KG1 (cell line): ENCODE measurements around the gene UBASH3B.

Source experiments
- DNase-seq: peaks from one replicate; lab custom pipeline; 2025; lab: John Stamatoyannopoulos, UW

The UBASH3B gene

GRCh38 chr11:122755409-122755808 lies 99.9 kb downstream of the UBASH3B start:
- no peak for DNase-seq

DNA sequence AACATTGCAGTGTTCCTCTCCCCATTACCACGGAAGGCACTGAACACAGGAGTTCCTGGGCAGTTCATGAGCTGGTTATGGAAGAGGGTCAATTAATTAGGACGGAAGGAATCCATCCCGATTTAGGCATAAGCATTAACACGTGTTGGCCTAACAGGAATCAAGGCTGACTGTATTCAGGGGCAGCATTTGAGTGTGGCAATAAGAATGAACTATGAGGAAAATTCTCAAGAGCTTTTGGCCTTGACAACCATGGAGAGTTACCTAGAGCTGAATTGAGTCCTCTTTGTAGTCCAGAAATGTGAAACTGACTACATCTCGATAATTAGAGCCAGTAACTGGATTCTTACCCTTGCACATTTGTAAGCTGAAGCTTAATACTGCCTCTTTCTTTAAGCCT lies 100.4 kb downstream of the UBASH3B start:
- DNase-seq: no peak

DNA sequence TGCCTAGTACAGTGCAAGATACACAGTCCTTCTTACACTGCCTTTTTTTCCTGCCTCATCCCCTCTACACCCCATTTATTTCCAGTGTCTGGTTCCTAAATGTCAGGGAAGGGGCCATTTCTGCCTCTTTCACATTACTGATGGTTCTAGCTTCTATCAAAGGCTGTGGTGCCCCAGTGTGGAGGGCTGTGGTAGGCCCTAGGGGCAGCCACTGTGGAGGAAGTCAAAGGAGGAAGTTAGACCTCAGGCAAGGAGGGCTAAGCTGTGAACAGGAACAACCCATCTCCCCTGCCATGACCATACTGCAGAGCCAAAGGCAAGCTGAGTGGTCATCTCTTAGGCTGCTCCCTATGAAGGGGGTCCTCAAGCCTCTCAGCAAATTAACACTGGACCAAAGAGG lies 100.9 kb downstream of the UBASH3B start:
- peak; percentile 77 for DNase-seq

DNA sequence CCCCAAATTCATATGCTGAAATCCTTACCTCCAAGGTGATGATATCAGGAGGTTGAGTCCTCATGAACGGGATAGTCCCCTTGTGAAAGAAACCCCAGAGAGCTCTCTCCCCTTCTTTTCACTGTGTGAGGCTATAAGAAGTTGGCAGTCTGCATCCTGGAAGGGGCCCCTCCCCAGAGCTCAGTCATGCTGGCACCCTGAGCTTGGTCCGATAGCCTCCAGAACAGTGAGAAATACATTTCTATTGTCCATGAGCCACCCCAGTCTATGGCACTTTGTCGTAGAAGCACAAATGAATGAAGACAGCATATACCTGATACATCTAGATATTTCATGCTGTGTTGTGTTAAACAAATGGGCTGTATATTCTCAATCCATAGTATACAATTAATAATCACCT lies 101.7 kb downstream of the UBASH3B start:
- no peak for DNase-seq

DNA sequence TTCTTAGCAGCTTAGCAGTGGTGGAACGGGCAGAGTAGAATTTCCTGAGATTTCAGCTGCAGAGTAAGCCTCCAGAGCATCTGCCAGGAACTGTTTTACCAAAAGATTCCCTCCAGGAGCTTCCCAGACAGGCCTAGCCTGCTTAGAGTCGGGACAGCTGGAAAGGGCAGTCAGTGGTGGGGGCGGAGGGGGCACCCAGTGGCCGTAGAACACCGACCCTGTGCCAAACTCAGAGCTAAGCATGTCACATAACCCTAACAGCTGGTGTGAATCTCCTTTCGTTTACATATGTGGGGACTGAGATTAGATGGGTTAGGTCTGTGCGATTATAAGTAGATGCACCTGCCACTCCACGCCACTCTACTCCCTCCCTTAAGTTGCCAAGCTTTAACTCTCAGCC lies 102.8 kb downstream of the UBASH3B start:
- no peak for DNase-seq

DNA sequence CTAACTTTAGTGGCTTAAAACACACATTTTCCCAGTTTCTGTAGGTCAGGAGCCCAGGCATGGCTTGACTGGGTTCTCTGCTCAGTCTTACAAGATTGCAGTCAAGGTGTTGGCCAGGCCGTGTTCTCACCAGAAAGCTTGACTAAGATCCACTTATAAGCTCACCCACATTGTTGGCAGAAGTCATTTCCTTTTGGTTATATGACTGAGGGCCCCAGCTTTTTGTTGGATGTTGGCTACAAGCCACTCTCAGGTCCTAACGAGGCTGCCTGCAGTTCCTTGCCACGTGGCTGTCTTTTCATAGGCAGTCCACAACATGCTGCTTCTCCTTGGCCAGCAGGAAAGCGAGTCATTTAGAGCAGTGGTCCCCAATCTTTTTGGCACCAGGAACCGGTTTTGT lies 103.5 kb downstream of the UBASH3B start:
- peak; percentile 46 for DNase-seq

- DNase-seq: no peak
Measured at GRCh38 chr11:122763108-122763507, 107.6 kb downstream of the UBASH3B start.

DNA sequence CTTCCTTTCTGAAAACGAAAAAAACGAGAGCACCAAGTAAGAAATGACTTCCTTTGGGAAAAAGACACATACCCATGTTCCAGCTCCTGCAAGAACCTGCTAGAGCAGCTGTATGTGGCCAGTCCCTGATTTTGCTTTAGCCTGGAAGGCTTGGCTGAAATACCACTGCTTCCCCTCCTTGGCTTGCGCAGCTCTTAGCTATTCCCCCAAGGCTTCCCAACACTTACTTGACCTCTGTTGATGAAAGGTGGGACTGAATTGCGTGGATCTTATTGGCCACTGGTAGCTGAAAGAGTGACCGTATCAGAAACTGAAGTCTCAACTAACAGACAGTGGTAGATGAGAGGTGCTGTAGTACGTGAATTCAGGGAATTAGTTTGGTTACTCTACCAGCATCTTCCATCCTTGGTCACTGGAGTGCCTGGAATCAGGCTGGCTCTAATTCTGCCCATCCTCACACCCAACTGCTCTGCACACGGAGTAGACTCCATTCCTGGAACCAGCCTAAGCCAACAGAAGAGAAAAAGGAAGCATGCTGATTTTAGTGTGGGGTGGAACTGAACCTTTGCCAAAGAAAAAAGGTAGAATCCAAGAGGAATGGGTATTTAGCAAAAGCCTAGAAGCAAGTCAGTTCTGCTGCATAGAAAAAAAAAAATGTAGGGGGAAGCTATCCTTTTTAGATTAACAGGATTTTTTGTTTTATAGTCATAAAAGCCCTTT lies 109.0 kb downstream of the UBASH3B start:
- DNase-seq: no peak

DNA sequence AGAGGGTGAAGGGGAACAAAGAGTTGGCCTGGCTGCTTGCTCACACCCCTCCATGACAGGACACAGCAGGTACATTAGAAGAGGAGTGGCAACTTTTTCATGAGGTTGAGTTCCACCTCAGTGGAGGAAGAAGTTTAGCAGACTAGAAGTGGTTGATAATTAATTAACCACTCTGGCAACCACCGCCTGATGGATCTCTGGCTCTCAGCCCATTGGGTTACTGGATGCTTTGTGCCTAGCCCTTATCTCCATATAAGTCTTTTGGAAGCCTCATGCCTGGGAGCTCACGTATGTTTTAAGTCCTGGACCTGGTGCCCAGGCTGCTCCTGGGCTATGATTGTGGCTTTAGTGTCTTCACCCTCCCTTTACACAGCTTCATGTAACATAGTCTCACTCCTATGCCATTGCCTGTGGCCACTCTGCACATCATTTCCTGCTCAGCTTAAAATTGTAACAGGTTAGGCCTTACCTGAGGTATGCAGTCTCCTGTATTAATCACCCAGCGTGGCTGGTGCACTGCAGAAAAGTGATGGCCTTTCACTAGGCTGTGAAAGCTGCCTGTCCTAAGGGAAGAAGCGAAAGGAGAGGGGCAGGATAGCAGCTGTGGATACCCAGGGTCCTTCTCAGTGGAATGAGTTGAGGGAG lies 110.1 kb downstream of the UBASH3B start:
- no peak for DNase-seq

- no peak for DNase-seq
Measured at GRCh38 chr11:122769126-122769780, 113.7 kb downstream of the UBASH3B start.

DNA sequence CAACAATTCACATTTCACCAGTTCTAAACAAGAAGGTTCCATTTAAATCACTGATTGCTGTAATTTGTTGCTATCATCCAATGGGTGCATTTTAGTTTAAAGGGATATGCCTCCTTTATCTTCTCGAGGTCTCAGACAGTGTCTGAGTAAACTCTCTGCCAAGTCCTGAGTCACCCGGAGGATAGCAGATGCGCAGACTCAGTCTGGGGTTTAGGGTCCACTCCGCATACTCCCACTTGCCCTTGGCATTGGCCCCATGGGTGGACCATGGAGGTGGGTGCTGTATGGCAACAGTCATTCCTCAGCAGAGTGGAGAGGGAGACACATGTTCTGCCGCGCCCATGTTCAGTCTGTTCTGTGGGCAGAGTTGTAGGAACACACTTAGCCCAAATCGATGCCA lies 117.4 kb downstream of the UBASH3B start:
- no peak for DNase-seq

- no peak for DNase-seq
Measured at GRCh38 chr11:122773781-122774266, 118.3 kb downstream of the UBASH3B start.

GRCh38 chr11:122775675-122776271 lies 120.3 kb downstream of the UBASH3B start:
- no peak for DNase-seq

- no peak for DNase-seq
Measured at GRCh38 chr11:122776546-122776945, 121.0 kb downstream of the UBASH3B start.

- DNase-seq: no peak
Measured at GRCh38 chr11:122777343-122777742, 121.8 kb downstream of the UBASH3B start.

- DNase-seq: no peak
Measured at GRCh38 chr11:122778148-122778547, 122.6 kb downstream of the UBASH3B start.

DNA sequence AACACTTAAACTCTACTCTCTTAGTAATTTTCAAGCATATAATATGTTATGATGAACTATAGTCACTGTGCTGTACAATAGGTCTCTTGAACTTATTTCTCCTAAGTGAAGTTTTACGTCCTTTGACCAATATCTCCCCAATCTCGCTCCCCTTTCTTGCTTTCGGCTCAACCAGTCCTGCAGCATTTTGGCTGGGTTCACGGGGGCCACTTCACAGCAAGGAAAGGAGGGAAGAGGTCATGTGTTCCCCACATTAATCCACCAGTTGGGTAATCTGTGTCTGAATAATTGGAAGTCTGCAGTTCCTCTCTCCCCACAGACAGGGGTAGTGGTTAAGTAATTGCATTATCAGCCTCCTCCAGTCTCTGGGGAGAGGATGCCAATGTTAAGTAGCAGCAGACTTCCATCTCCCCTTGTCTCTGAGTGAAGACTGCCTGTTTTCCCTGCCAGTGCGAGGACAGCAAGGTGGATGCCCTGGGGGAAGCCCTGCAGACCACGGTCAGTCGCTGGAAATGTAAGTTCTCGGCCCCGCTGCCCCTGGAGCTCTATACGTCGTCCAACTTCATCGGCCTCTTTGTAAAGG lies 123.6 kb downstream of the UBASH3B start:
- no peak for DNase-seq

DNA sequence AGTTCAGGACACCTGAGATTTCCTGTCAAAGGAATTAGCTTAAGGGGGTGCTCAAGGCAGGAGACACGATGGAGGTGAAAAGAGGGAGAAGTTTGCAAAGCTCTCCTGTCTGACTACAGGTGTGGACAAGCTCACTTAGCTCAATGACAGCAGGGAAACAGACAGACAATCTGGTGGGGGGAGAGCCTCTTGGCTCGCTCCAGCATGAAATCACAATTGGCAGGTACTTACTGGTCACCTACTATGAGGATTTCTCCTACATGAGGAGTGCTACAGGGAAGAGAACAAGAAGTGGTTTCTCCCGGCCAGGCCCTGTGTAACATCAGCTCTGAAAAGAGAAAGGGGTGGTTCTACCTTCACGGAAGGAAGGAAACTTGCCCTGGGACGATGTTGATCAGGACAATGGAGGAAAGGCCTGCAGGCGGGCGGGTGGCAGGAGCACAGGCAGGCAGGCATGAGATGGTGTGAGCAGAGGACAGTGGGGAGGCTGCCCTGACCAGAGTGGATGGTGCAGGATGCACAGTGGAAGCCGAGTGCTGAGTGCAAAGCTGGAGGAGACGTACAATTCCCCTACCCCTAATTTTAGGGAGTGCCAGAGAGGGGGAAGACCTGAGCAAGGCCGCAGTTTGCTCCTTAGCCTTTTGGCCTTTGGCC lies 124.9 kb downstream of the UBASH3B start:
- DNase-seq: no peak

DNA sequence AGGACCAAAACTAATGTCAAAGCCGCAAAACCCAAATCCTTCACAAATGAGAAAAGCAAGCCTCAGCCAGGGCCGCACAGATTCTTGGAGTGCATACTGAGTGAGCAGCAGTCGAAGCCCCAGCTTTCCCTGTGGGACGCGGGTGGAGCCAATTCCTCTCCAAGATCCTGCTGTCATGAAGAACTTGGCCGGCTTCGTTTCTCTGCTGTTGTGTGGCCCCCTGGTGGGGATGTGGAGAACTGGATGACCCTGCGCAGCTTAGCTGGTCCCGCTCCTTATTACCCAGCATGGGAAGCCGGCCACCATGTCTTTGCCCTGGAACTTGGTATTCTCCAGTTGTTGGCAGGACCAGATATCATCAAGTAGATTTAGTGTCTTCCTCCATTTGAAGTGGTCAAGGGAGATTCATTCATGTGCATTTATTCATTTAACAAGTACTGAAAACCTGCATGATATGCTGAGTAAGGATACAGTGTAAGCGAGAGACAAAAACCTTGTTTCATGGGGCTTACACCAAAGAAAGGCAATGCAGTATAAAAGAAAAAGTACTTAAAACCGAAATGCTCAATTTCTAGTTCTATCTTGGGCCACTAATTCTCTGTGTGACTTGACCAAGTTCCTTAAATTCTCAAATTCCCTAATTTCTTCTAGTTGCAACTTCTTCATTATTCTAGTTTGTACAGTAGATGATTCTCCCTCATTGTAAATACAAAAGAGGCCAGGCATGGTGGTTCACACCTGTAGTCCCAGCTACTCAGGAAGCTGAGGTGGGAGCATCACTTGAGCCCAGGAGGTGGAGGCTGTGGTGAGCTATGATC lies 126.1 kb downstream of the UBASH3B start:
- peak; percentile 48 for DNase-seq

- DNase-seq: no peak
Measured at GRCh38 chr11:122782222-122782621, 126.7 kb downstream of the UBASH3B start.
